Measurements from ENCODE around the gene CA9. TPM values are rescaled to one million over a fixed set of nuclear protein-coding genes. Genes with fewer than 3 reads are reported as not detected.

The CA9 gene
- total RNA-seq, 2 experiments from 2014 or later: not detected

DNA sequence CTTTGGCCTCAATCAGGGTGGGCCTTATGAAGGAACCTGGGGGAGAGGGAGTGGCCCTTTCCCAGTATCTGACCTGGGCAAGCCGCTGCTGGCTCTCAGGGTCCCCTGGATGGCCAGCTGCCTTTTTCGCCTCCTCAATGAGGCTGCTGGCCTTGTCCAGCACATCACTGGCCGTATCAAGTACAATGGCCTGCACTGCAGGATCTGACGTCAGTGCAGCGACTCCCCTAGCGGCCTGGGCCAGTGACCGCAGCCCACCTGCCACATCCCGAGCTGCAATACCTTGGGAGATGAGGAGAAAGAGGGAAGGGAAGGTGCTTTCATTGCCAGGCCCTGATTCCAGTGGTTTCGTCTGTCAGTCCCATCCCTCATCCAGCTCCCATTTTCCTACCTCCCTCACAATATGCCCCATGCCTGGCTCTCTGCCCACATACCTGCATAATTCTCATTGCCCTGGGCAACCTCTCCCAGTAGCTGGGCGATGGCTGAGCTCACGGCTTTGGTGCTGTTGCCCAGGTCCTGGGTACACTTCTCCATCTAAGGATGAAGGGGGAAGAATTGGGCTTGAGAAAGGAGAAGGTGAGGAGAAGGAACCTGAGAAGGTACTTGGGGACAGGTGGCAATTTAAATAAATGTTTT, 39.2 kb downstream of the CA9 start:
- no peak for DNase-seq
- ChIA-PET CTCF (interaction anchor here (0.8 to 1.9 kb wide), 3 partner anchors 15 to 96 kb away, joined by 3 to 5 read pairs (median 4); no protein-coding TSS in a partner anchor), POLR2A (interaction anchor here (1.2 to 1.8 kb wide), 2 partner anchors 19 to 66 kb away, joined by 4 read pairs; partner anchors contain the start of gene TLN1)
- Mint-ChIP-seq H3K4me1 (ENCODE audit: low read depth) (no peaks in the 10 kb centered on the region), H3K27ac (no peak overlapping the region), H3K27me3 (no peaks in the 10 kb centered on the region), H3K36me3 (ENCODE audit: low read depth) (peaks cover 76% of the 10 kb centered on the region), H3K9me3 (no peaks in the 10 kb centered on the region), H3K4me3 (no peak overlapping the region)
- Histone ChIP-seq H3K4me3 (ENCODE audit: low read length) (no peak overlapping the region), H3K4me1 (ENCODE audit: insufficient read depth, low read length) (no peaks in the 10 kb centered on the region), H3K9me3 (ENCODE audit: control insufficient read depth in 1 of 2, insufficient read depth in 1 of 2, low read length in 2 of 2) (no peaks in the 10 kb centered on the region), H3K36me3 (ENCODE audit: insufficient read depth, low read length) (peaks cover 92% of the 10 kb centered on the region), H3K27ac (ENCODE audit: low read depth in 1 of 2, low read length in 2 of 2) (no peak overlapping the region), H3K27me3 (ENCODE audit: control insufficient read depth in 1 of 2, insufficient read depth in 2 of 2, low read length in 2 of 2) (no peaks in the 10 kb centered on the region)
- no peak for ATAC-seq (ENCODE audit: poor library complexity)
- intact Hi-C loops (cut with DNase I, micrococcal nuclease): no loop called here
- TF ChIP-seq, protein P1, sequence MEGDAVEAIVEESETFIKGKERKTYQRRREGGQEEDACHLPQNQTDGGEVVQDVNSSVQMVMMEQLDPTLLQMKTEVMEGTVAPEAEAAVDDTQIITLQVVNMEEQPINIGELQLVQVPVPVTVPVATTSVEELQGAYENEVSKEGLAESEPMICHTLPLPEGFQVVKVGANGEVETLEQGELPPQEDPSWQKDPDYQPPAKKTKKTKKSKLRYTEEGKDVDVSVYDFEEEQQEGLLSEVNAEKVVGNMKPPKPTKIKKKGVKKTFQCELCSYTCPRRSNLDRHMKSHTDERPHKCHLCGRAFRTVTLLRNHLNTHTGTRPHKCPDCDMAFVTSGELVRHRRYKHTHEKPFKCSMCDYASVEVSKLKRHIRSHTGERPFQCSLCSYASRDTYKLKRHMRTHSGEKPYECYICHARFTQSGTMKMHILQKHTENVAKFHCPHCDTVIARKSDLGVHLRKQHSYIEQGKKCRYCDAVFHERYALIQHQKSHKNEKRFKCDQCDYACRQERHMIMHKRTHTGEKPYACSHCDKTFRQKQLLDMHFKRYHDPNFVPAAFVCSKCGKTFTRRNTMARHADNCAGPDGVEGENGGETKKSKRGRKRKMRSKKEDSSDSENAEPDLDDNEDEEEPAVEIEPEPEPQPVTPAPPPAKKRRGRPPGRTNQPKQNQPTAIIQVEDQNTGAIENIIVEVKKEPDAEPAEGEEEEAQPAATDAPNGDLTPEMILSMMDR (IDR thresholded peaks at IDR 0.05): no peak

DNA sequence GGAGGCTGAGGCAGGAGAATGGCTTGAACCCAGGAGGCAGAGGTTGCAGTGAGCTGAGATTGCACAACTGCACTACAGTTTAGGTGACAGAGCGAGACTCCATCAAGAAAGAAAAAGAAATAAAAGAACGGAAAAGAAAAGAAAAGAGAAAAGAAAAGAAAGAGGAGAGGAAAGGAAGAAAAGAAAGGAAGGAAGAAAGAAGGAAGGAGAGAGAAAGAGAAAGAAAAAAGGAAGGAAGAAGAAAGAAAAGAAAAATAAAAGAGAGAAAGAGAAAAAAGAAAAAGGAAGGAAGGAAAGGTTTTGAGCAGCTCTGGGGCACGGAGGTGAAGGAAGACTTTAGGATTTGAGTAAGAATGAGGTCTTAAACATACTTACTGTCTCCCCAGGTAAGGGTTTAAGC, 39.9 kb downstream of the CA9 start:
- Mint-ChIP-seq H3K27ac (no peak overlapping the region), H3K27me3 (no peaks in the 10 kb centered on the region), H3K9me3 (no peaks in the 10 kb centered on the region), H3K4me1 (ENCODE audit: low read depth) (no peaks in the 10 kb centered on the region), H3K4me3 (no peak overlapping the region), H3K36me3 (ENCODE audit: low read depth) (peaks cover 83% of the 10 kb centered on the region)
- intact Hi-C loops (cut with DNase I, micrococcal nuclease): no loop called here
- Histone ChIP-seq H3K4me3 (ENCODE audit: low read length) (no peak overlapping the region), H3K36me3 (ENCODE audit: insufficient read depth, low read length) (peaks cover 92% of the 10 kb centered on the region), H3K27me3 (ENCODE audit: control insufficient read depth in 1 of 2, insufficient read depth in 2 of 2, low read length in 2 of 2) (no peaks in the 10 kb centered on the region), H3K4me1 (ENCODE audit: insufficient read depth, low read length) (no peaks in the 10 kb centered on the region), H3K27ac (ENCODE audit: low read depth in 1 of 2, low read length in 2 of 2) (no peak overlapping the region), H3K9me3 (ENCODE audit: control insufficient read depth in 1 of 2, insufficient read depth in 1 of 2, low read length in 2 of 2) (no peaks in the 10 kb centered on the region)
- ChIA-PET CTCF (interaction anchor here (0.8 to 1.9 kb wide), 3 partner anchors 14 to 96 kb away, joined by 3 to 5 read pairs (median 4); no protein-coding TSS in a partner anchor), POLR2A (interaction anchor here (0.7 to 1.8 kb wide), 2 partner anchors 15 to 67 kb away, joined by 3 to 4 read pairs; no protein-coding TSS in a partner anchor)
- TF ChIP-seq, protein P1 (IDR thresholded peaks at IDR 0.05): no peak
- ATAC-seq (ENCODE audit: poor library complexity) (no peak), DNase-seq (no peak)

- intact Hi-C loops (cut with DNase I, micrococcal nuclease): no loop called here
- ATAC-seq (ENCODE audit: poor library complexity) (no peak), DNase-seq (no peak)
- ChIA-PET CTCF (interaction anchor here (1.0 to 1.9 kb wide), 2 partner anchors 14 to 23 kb away, joined by 3 to 5 read pairs; no protein-coding TSS in a partner anchor), POLR2A (interaction anchor here (0.7 to 1.8 kb wide), 2 partner anchors 15 to 67 kb away, joined by 3 to 4 read pairs; no protein-coding TSS in a partner anchor)
- no peaks in the 10 kb centered on the region for H3K27me3 ChIP-seq (ENCODE audit: control insufficient read depth in 1 of 2, insufficient read depth in 2 of 2, low read length in 2 of 2)
- peaks cover 92% of the 10 kb centered on the region for H3K36me3 ChIP-seq (ENCODE audit: insufficient read depth, low read length)
- H3K9me3 ChIP-seq (ENCODE audit: control insufficient read depth in 1 of 2, insufficient read depth in 1 of 2, low read length in 2 of 2): no peaks in the 10 kb centered on the region
- H3K9me3 Mint-ChIP-seq: no peaks in the 10 kb centered on the region
- no peak overlapping the region for H3K27ac ChIP-seq (ENCODE audit: low read depth in 1 of 2, low read length in 2 of 2)
- H3K4me1 Mint-ChIP-seq (ENCODE audit: low read depth): no peaks in the 10 kb centered on the region
- no peak overlapping the region for H3K4me3 Mint-ChIP-seq
- no peaks in the 10 kb centered on the region for H3K4me1 ChIP-seq (ENCODE audit: insufficient read depth, low read length)
- TF ChIP-seq, protein P1 (IDR thresholded peaks at IDR 0.05): no peak
- no peaks in the 10 kb centered on the region for H3K27me3 Mint-ChIP-seq
- H3K36me3 Mint-ChIP-seq (ENCODE audit: low read depth): peaks cover 87% of the 10 kb centered on the region
- no peak overlapping the region for H3K27ac Mint-ChIP-seq
- no peak overlapping the region for H3K4me3 ChIP-seq (ENCODE audit: low read length)
These were observed 40.4 kb downstream of the CA9 start for GRCh38 chr9:35714123-35714522.
